LNCaP clone FGC (cell line): ENCODE results near the gene MAP3K13.

ENCODE experiments used
- DNase-seq: peaks from one replicate; pipeline ENCODE4 v3.0.0-alpha.2; 2011; ENCODE audit warnings: low read depth
- H3K4me3 ChIP-seq: 2 replicates; pipeline ENCODE4 v1.5.1; 2011; ENCODE audit warnings: mild to moderate bottlenecking, low read depth, low read length, control low read depth
- TF ChIP-seq, protein P1 (sequence below): IDR thresholded peaks from 2 replicates; pipeline ENCODE4 v1.5.1; 2012; ENCODE audit warnings: mild to moderate bottlenecking; ENCODE audit not compliant: control insufficient read depth, insufficient read depth; ENCODE audit errors: extremely low read depth

Gene MAP3K13

GRCh38 chr3:185503521-185503920 is 140.6 kb downstream of the MAP3K13 start:
- TF ChIP-seq, protein P1, sequence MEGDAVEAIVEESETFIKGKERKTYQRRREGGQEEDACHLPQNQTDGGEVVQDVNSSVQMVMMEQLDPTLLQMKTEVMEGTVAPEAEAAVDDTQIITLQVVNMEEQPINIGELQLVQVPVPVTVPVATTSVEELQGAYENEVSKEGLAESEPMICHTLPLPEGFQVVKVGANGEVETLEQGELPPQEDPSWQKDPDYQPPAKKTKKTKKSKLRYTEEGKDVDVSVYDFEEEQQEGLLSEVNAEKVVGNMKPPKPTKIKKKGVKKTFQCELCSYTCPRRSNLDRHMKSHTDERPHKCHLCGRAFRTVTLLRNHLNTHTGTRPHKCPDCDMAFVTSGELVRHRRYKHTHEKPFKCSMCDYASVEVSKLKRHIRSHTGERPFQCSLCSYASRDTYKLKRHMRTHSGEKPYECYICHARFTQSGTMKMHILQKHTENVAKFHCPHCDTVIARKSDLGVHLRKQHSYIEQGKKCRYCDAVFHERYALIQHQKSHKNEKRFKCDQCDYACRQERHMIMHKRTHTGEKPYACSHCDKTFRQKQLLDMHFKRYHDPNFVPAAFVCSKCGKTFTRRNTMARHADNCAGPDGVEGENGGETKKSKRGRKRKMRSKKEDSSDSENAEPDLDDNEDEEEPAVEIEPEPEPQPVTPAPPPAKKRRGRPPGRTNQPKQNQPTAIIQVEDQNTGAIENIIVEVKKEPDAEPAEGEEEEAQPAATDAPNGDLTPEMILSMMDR = no peak
- no peak overlapping the region for H3K4me3 ChIP-seq
- DNase-seq = no peak

GRCh38 chr3:185504636-185505035 is 141.7 kb downstream of the MAP3K13 start:
- TF ChIP-seq, protein P1 = no peak
- DNase-seq = peak; percentile 46
- H3K4me3 ChIP-seq = no peak overlapping the region

GRCh38 chr3:185507883-185508282 is 144.9 kb downstream of the MAP3K13 start:
- TF ChIP-seq, protein P1 = no peak
- no peak overlapping the region for H3K4me3 ChIP-seq
- no peak for DNase-seq

- DNase-seq = no peak
- TF ChIP-seq, protein P1 = no peak
- H3K4me3 ChIP-seq = no peak overlapping the region
Measured at GRCh38 chr3:185508335-185508991, 145.5 kb downstream of the MAP3K13 start.

GRCh38 chr3:185511711-185512110 is 148.8 kb downstream of the MAP3K13 start:
- no peak for DNase-seq
- TF ChIP-seq, protein P1 = no peak
- H3K4me3 ChIP-seq = no peak overlapping the region

DNA sequence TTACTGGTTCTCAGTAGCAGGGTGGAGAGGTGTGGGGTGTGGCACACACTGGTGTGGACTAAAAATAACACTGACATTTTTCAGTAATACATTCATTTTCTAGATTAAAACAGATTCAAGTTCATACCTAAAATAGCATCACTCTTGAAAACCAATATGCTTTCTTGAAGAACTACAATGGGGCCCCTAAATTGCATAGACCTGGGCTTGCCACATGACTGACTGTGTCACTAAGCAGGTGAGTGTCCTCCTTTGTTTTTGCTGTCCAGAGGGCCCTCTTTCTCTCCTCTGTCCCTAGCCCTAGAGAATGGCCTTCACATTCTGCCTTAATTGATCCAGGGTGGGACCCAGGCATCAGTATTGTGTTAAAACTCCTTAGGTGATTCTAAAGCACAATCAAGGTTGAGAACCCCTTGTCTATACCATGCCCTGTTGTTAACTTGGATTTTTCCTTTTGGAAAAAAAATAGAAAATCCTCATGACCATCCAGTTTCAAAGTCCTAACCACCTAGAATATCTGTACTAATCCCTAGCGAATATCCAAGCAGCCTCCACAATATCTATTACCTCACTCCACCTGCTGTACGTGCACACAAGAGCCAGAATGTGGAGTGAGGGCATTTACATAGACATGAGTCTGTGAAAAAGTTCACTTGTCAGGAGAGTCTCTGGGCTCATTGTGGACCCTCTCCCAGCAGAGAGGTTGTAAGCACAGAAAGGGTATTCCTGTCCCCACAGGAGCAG is 154.6 kb downstream of the MAP3K13 start:
- H3K4me3 ChIP-seq = no peak overlapping the region
- no peak for DNase-seq
- TF ChIP-seq, protein P1 = no peak
